Left lung (tissue), 10 donors: ENCODE data around the gene BANF2. TPM values are rescaled to one million over a fixed set of nuclear protein-coding genes. Genes with fewer than 3 reads are reported as not detected.

Experiments used
- ATAC-seq: fragments of 200-7000 bp; cut with Tn5 transposase; one replicate; pipeline ENCODE4 v1.9.1; 2020; ENCODE audit warnings: moderate library complexity
- DNase-seq, 4 donors: peaks; one replicate each; pipeline ENCODE4 v3.0.0-alpha.2; 2013 to 2020
- H3K27ac ChIP-seq, 2 donors: fragments of 200-600 bp; sonication (generic) in 1 of 2; one replicate each; pipeline versions ENCODE4 v1.5.0 to v1.8.0; 2020 to 2021
- H3K27me3 ChIP-seq, 2 donors: fragments of 200-600 bp; sonication (generic) in 1 of 2; one replicate each; pipeline versions ENCODE4 v1.5.0 to v1.8.0; 2020 to 2021
- H3K36me3 ChIP-seq, 2 donors: fragments of 200-600 bp; sonication (generic) in 1 of 2; one replicate each; pipeline versions ENCODE4 v1.5.0 to v1.8.0; 2020 to 2021
- H3K4me1 ChIP-seq, 2 donors: fragments of 200-600 bp; one replicate each; pipeline ENCODE4 v1.8.0; 2021
- H3K4me3 ChIP-seq, 2 donors: fragments of 200-600 bp; sonication (generic) in 1 of 2; one replicate each; pipeline versions ENCODE4 v1.5.0 to v1.8.0; 2020 to 2021; ENCODE audit warnings: mild to moderate bottlenecking in 1 of 2
- H3K9me3 ChIP-seq, 2 donors: fragments of 200-600 bp; sonication (generic) in 1 of 2; one replicate each; pipeline versions ENCODE4 v1.5.0 to v1.8.0; 2020 to 2021
- CTCF ChIP-seq, 2 donors: fragments of 200-600 bp; sonication (generic) in 1 of 2; IDR thresholded peaks; one replicate each; pipeline versions ENCODE4 v1.5.0 to v1.8.0; 2021; ENCODE audit warnings: antibody characterized with exemption in 2 of 2
- intact Hi-C, 2 donors: fragments of 100-400 bp; cut with DNase I; formaldehyde crosslinking; loops; one replicate each; pipeline versions ENCODE4 v1.11.2 to v1.14.2; 2022
- polyA plus RNA-seq, 6 donors: library from polyadenylated mRNA; unstranded; fragments of 120-200 nt; gene quantifications; one replicate each; pipeline ENCODE4 v1.2.1, GENCODE V29; 2013; ENCODE audit not compliant: insufficient read length in 6 of 6
- total RNA-seq, 2 donors: library from RNA; stranded (reverse); fragmentation: NEBNext Ultra II Directional; extraction: Animal tissue kit (Norgen Biotek cat#: 25700); gene quantifications; one replicate each; pipeline ENCODE4 v1.2.1, GENCODE V29; 2021
- donor health status: DM: no; HTN: yes; CAD: no.
- donor health status: DM: no; HTN: no; CAD: no.

The BANF2 gene
- total and polyA plus RNA-seq, 8 donors = not detected

GRCh38 chr20:17674722-17675518 lies 24.8 kb upstream of the BANF2 start:
- H3K27me3 ChIP-seq = no peaks in the 10 kb centered on the region
- intact Hi-C loops = no loop called here
- ATAC-seq (no peak), DNase-seq (peak in 1 of 4 donors; percentile 26)
- TF ChIP-seq CTCF (IDR thresholded peaks at IDR 0.05) = no peak
- no peak overlapping the region for H3K27ac ChIP-seq
- H3K9me3 ChIP-seq = no peaks in the 10 kb centered on the region
- peaks cover 0 to 53% of the 10 kb centered on the region in 2 donors for H3K36me3 ChIP-seq
- no peak overlapping the region for H3K4me3 ChIP-seq
- peaks cover 10 to 78% of the 10 kb centered on the region in 2 donors for H3K4me1 ChIP-seq

- Histone ChIP-seq H3K4me3 (no peak overlapping the region), H3K27ac (no peak overlapping the region), H3K4me1 (peaks cover 14 to 84% of the 10 kb centered on the region in 2 donors), H3K9me3 (no peaks in the 10 kb centered on the region), H3K36me3 (peaks cover 0 to 53% of the 10 kb centered on the region in 2 donors), H3K27me3 (no peaks in the 10 kb centered on the region)
- ATAC-seq (no peak), DNase-seq (no peak)
- intact Hi-C loops = no loop called here
- TF ChIP-seq CTCF (IDR thresholded peaks at IDR 0.05) = no peak
Measured at GRCh38 chr20:17675519-17676377, 24.0 kb upstream of the BANF2 start.

- peaks cover 0 to 53% of the 10 kb centered on the region in 2 donors for H3K36me3 ChIP-seq
- H3K27me3 ChIP-seq = no peaks in the 10 kb centered on the region
- DNase-seq = no peak
- no peak overlapping the region for H3K27ac ChIP-seq
- no peaks in the 10 kb centered on the region for H3K9me3 ChIP-seq
- no peak for ATAC-seq
- intact Hi-C loops = no loop called here
- H3K4me3 ChIP-seq = no peak overlapping the region
- no peak for TF ChIP-seq CTCF (IDR thresholded peaks at IDR 0.05)
- H3K4me1 ChIP-seq = peaks cover 14 to 78% of the 10 kb centered on the region in 2 donors
Measured at GRCh38 chr20:17676378-17676759, 23.4 kb upstream of the BANF2 start.

GRCh38 chr20:17676942-17677341 lies 22.8 kb upstream of the BANF2 start:
- DNase-seq (no peak), ATAC-seq (no peak)
- H3K9me3 ChIP-seq = no peaks in the 10 kb centered on the region
- TF ChIP-seq CTCF (IDR thresholded peaks at IDR 0.05) = no peak
- intact Hi-C loops = no loop called here
- no peak overlapping the region for H3K27ac ChIP-seq
- H3K4me1 ChIP-seq = peaks cover 14 to 73% of the 10 kb centered on the region in 2 donors
- H3K4me3 ChIP-seq = no peak overlapping the region
- H3K27me3 ChIP-seq = no peaks in the 10 kb centered on the region
- peaks cover 0 to 51% of the 10 kb centered on the region in 2 donors for H3K36me3 ChIP-seq

GRCh38 chr20:17678295-17678694 lies 21.5 kb upstream of the BANF2 start:
- intact Hi-C loops = no loop called here
- DNase-seq (no peak), ATAC-seq (no peak)
- Histone ChIP-seq H3K4me3 (no peak overlapping the region), H3K4me1 (peaks cover 11 to 66% of the 10 kb centered on the region in 2 donors), H3K9me3 (no peaks in the 10 kb centered on the region), H3K36me3 (peaks cover 0 to 38% of the 10 kb centered on the region in 2 donors), H3K27ac (no peak overlapping the region), H3K27me3 (no peaks in the 10 kb centered on the region)
- no peak for TF ChIP-seq CTCF (IDR thresholded peaks at IDR 0.05)
